CD1c-positive myeloid dendritic cell (primary cell): ENCODE results near the gene ADGRD1.

Experiments
- DNase-seq: peaks from one replicate; pipeline ENCODE4 v3.0.0-alpha.2; 2016; ENCODE audit errors: extremely low spot score

ADGRD1 gene

DNA sequence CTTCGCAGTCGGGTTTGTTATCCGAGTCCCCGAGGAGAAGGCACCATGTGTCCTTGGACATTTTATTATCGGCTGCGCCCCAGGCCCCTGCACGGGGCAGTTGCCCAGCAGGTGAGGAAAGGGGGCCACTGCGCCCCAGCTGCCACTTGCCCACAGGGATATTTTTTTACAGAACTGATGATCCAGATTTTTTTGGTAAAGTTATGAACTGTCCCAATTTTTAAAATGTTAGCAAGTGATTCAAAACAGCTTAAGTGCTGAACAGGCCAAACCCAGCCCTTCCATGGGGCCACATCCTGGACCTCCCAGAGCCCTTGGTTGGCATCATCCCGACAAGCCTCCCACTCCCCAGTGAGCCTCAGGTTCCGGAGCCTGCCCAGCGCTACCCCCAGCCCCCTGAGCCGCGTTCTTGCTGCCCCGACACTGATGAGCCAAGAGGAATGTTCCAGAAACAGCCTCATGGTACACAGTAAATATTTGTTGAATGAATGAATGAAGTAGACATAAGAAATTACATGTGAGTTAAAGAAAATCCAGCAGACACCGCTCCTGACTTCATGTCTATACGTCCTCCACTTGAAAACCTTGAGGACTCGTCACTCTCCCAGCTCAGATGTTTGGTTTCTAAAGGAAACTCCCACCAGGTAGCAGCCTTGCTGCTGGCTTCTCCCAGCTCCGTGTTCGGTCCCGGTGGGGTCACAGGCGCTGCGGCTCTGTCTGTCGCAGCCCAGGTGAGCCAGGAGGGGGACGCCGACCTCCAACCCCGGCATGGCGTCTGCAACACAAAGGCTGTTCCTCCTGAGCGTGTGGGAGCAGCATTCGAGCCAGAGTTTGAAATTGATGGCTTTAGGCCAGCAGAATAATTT lies 88.5 kb downstream of the ADGRD1 start:
- no peak for DNase-seq

GRCh38 chr12:131042834-131043245 lies 89.1 kb downstream of the ADGRD1 start:
- no peak for DNase-seq

GRCh38 chr12:131043401-131043871 lies 89.7 kb downstream of the ADGRD1 start:
- DNase-seq, result no peak

GRCh38 chr12:131044136-131044535 lies 90.4 kb downstream of the ADGRD1 start:
- no peak for DNase-seq

DNA sequence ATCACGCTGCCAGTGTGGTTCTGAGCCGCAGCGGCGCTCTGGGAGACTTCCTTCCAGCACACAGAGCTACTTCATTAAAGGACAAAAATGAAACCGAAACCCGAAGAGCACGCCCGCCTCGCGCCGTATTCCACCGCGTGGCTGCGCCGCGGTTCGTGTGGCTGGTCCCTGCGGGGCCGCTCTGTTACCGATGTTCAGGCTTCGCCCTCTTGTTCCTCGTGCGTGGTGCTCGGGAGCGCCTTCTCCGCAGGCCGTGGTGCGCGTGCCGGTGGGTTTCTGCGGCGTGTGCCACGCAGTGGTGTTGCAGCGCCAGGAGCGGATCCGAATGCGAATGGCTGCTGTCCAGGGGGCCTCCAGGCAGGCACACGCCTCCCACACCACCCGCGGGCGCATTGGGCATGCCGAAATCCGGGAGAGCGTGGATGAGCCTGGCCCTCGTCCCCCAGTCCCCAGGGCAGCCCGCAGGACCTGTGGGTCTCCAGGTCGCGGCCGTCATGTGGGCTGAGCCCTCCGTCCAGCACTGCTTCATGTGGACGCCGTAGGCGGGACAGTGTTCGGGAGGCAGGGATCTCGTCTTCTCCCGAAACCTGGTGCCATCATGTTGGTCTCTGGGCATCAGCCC lies 91.2 kb downstream of the ADGRD1 start:
- DNase-seq, result no peak

DNA sequence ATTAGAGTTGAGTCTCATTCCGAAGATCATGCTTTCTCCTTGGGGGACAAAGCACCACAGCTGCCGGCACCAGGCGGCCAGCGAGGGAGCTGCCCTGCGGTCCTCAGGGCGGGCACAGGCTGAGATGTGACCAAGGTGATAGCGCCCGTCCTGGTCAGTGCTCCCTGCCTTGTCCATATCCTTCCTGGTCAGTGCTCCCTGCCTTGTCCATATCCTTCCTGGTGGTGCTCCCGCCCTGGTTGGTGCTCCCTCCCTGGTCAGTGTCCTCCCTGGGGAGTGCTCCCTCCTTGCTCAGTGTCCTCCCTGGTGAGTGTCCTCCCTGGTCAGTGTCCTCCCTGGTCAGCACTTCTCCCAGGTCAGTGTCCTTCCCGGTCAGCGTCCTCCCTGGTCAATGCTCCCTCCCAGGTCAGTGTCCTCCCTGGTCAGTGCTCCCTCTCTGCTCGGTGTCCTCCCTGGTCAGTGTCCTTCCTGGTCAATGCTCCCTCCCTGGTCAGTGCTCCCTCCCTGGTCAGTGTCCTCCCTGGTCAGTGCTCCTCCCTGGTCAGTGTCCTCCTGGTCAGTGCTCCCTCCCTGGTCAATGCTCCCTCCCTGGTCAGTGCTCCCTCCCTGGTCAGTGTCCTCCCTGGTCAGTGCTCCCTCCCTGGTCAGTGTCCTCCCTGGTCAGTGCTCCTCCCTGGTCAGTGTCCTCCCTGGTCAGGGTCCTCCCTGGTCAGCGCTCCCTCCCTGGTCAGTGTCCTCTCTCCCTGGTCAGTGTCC lies 92.2 kb downstream of the ADGRD1 start:
- no peak for DNase-seq

DNA sequence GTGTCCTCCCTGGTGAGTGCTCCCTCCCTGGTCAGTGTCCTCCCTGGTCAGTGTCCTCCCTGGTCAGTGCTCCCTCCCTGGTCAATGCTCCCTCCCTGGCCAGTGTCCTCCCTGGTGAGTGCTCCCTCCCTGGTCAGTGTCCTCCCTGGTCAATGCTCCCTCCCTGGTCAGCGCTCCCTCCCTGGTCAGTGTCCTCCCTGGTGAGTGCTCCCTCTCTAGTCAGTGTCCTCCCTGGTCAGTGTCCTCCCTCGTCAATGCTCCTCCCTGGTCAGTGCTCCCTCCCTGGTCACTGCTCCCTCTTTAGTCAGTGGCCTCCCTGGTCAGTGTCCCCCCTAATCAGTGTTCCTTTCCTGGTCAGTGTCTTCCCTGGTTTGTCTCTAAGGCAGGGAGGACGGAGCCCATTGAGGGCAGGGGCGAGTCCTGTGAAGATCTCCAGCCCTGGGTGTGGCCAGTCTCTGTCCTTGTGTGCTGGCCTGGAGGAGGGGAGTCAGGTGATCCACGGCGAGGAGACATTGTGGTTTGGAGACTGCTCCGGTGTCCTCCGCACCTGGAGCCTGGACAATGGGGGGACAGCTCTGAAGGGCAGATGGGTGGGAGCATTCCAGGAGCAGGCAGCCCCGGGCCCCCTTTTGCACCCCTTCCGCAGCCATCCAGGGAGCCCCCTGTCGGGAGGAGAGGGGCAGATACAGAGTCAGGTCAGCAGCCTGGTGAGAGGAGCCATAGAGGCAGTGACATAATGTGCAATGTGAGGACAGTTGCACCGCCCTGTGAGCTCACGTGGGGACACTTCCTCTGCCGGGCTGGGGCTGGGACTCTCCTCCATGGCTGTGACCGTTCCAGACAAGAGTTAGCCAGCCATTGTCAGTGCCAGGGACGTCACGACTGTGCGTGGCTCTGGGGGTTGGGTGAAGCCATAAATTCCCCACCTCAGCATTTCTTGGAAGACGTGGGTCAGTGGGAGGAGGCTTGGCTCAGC lies 93.4 kb downstream of the ADGRD1 start:
- DNase-seq, result peak; percentile 74

DNA sequence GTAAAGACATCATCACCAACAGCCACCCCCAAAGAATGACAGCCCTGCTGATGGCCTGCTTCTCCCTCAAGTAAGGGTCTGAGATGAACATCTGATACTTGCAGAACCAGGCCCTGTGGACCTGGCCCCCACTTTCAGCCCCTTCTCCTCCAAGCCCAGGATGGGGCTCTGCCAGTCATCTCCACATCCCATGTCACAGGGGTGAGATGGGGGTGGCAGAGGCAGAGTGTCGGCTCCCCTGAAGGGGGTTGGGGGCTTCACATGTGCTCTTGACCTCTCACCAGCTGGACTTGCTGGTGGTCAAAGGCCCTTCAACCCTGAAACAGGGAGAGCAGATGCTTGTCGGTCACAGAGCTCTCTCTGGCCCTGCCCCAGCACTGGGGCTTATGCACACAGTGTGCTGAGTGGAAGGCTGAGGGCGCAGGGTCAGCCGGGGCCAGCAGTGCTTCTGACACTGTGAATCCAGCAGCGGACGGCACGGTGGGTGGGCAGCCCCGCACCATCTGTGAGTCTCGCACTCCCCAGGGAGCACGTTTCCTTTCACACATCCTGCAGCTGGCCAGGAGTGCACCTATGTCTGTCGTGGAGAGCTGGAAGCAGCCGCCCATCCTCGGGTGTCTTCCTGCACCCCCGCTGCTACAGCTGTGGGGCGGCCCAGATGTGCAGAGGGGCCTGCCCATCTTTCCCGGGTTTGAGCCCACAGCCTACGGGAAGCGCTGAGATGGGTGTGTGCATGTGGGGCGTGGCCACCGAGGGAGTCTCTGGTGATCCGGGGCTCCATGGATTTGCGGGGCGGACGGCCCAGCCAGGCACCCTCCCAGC lies 94.3 kb downstream of the ADGRD1 start:
- no peak for DNase-seq

DNA sequence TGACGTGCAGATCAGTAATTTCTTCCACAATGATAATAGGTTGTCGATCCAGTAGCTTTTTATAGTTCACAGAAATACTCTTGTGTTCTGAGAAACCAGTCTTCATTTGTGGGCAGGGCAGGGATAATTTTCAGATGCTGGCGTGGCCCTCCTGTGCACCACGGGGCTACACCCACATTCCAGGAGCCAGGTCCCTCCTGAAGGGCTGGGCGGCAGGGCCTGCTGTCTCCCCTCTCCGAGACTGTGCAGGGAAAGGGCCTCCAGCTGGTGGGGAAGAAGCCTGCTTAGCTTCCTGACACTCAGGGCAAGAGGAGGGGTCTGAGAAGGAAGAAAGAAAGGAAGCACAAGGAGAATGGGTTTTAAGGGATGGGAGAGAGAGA lies 94.9 kb downstream of the ADGRD1 start:
- no peak for DNase-seq

DNA sequence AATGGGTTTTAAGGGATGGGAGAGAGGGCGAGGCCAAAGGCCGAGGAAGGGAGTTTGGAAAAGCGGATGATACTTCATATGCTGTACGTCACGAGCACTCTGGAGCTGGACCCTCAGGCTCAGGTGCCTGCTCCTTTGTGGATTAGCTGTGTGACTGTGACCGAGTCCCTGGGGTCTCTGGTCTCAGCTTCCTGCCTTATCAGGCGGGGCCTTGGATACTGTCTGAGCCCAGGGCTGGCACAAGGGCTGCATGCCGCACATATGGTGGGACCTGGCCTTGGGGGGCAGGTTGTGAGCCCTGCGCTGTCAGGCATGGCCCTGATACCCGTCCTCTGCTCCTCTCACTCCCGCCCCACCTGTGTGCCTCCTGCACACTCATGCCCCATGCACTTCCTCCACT lies 95.3 kb downstream of the ADGRD1 start:
- DNase-seq, result no peak

GRCh38 chr12:131049549-131050339 lies 96.0 kb downstream of the ADGRD1 start:
- no peak for DNase-seq

GRCh38 chr12:131050463-131051154 lies 96.9 kb downstream of the ADGRD1 start:
- DNase-seq, result no peak

GRCh38 chr12:131051155-131051473 lies 97.4 kb downstream of the ADGRD1 start:
- no peak for DNase-seq

DNA sequence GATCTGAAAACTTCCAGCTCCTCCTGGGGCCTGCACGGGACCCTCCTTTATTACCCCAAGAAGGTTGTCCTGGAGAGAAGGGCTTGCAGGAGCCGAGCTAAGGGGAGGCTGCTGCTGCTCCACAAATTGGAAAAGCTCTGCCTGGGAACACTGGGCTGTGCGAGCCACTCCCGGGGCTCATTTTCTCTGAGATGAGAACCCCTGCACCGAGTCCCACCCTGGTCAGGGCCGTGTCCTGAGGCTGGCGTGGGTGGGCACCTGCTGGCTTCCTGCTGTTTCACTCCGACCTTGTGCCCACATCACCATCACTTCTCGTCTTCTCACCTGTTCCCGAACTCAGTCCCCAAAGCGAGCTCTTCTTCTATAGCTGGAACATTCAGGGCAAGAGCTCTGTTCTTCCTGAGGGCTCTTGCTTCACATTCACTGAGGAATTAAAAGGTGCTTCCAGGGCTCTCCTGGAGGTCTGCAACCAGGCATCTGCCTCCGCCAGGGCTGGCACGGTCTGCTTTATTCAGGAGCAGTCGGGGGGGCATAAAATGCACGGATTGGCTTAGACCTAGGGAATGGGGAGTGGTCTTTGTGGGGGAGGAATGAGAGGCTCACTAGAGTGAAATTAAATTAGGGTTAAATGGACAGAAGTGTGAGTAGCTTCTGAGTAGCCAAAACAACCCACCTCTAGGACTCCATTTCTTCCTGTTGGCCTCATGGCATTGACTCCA lies 98.5 kb downstream of the ADGRD1 start:
- DNase-seq, result no peak

DNA sequence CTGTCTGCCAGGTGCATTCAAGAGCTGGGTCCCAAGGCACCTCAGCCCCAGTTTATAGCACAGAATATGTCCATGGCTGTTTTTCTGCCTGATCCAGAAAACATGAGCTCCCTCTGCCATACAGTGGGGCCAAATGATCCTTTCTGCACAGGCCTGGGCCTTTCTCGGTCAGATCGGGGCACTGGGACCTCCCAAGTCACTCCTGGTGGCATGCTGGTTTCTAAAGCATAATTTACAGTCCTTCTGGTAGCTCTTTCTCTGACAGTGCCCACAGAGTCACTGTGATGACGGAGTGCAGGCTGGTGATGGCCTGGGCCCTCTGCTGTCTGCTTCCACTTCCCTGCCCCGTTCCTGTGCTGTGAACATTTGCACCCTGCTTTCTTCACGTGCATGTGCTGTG lies 99.2 kb downstream of the ADGRD1 start:
- DNase-seq, result no peak

- no peak for DNase-seq
These were observed 99.9 kb downstream of the ADGRD1 start for GRCh38 chr12:131053567-131053966.

DNA sequence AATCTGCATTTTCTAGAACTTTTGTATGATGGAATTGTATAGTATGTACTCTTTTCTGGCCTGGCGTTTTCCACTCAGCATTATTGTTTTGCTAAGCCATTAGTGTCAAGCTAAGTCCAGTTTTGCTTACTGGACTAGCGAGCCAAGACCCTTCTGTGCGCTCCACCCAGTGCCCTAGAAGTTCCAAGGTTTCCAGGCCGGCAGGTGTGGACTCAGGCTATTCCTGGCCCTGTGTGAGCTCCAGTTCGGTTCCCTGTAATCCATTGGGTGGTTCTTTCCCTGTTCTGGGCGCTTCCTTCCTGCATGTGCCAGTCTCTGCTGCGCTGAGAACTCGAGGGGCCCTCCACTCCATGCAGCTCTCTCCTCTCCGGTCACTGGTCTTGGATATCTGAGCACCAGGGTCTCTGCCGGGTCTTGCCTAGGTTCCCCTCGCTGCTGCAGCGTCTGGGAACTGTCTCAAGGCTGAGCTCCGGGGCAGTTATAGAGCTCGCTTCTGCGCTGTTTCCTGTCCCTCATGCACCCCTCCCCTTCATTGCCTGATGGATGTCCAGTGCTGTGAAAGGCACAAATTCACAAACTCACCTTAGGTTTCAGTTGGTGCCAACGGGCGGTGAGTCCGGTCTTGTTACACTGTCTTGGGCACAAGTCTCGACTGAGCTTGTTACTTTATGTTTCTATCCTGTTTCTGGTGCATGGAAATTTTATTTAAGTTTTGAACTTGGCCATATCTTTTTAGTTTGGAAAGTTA lies 100.8 kb downstream of the ADGRD1 start:
- no peak for DNase-seq

- DNase-seq, result no peak
These were observed 101.4 kb downstream of the ADGRD1 start for GRCh38 chr12:131055093-131055465.
